ENCODE results near the gene CSMD2. TPM values are rescaled to one million over a fixed set of nuclear protein-coding genes. Genes with fewer than 3 reads are reported as not detected.

The CSMD2 gene
- total and polyA plus RNA-seq, 2 of the 4 experiments (the other 2 are of a cell fraction) = under 0.01 to 0.36 TPM

- Histone ChIP-seq H3K36me3 (ENCODE audit: control insufficient read depth, insufficient read depth, low read length) (no peaks in the 10 kb centered on the region), H3K14ac (replicated peaks; ENCODE audit: low read depth, low read length) (no peak overlapping the region), H3K23ac (ENCODE audit: low read depth, low read length) (no peak overlapping the region), H2BK20ac (ENCODE audit: low read depth, low read length) (no peak overlapping the region), H3K9me1 (ENCODE audit: insufficient read depth, low read length) (no peaks in the 10 kb centered on the region), H2BK120ac (ENCODE audit: low read depth, low read length) (no peak overlapping the region), H3K79me1 (ENCODE audit: low read depth in 1 of 2, low read length in 2 of 2) (no peaks in the 10 kb centered on the region), H4K20me1 (ENCODE audit: insufficient read depth, low read length) (no peaks in the 10 kb centered on the region), H4K91ac (ENCODE audit: insufficient read depth, low read depth, low read length) (no peak overlapping the region), H3K27me3 (ENCODE audit: control insufficient read depth, insufficient read depth, low read length) (no peaks in the 10 kb centered on the region), H2BK5ac (ENCODE audit: low read depth, low read length, poor library complexity, severe bottlenecking) (no peak overlapping the region), H3K9ac (ENCODE audit: low read depth, low read length) (no peak overlapping the region), H3K18ac (ENCODE audit: low read depth, low read length) (no peak overlapping the region), H3K4me1 (ENCODE audit: control insufficient read depth, insufficient read depth, low read length) (no peaks in the 10 kb centered on the region), H4K8ac (ENCODE audit: low read depth in 2 of 2, low read length in 2 of 2) (no peak overlapping the region), H2AK9ac (replicated peaks; ENCODE audit: low read depth, low read length, poor library complexity) (no peak overlapping the region), H4K5ac (ENCODE audit: low read depth, low read length) (no peak overlapping the region), H2AK5ac (ENCODE audit: low read depth, low read length) (no peak overlapping the region), H2AFZ (replicated peaks; ENCODE audit: low read length, poor library complexity) (no peak overlapping the region), H3K27ac (ENCODE audit: insufficient read depth, low read length) (no peak overlapping the region), H3K4me3 (ENCODE audit: insufficient read depth, low read depth, low read length) (no peak overlapping the region), H2BK15ac (ENCODE audit: low read depth, low read length) (no peak overlapping the region), H3K56ac (ENCODE audit: extremely low read depth, insufficient read depth, low read length) (no peak overlapping the region), H3K4me2 (ENCODE audit: low read depth, low read length) (no peak overlapping the region), H3K9me3 (ENCODE audit: control insufficient read depth, insufficient read depth, low read length) (peaks cover 46% of the 10 kb centered on the region), H3K4ac (ENCODE audit: low read depth, low read length) (no peak overlapping the region)
- in situ Hi-C loops (cut with MboI; ENCODE audit: low sequenced_read_pairs) (no loop called here), intact Hi-C loops (cut with micrococcal nuclease) (no loop called here), dilution Hi-C loops (cut with HindIII; ENCODE audit: low sequenced_read_pairs, unreplicated experiment) (no loop called here)
- ChIA-PET POLR2A (ENCODE audit: unreplicated experiment) (interaction anchor here (0.6 kb wide), 1 partner anchor 735 kb away, joined by 3 read pairs; no protein-coding TSS in a partner anchor), CTCF (no interaction called here)
- ATAC-seq (ENCODE audit: low read depth) (no peak), DNase-seq (no peak)
- BruUV-seq (replicated peaks) = no TSS peak
- TF ChIP-seq USF2 (IDR thresholded peaks at IDR 0.05; ENCODE audit: low read depth, low read length) (no peak), RFX5 (IDR thresholded peaks at IDR 0.05; ENCODE audit: low read depth, low read length) (no peak), CHD1 (IDR thresholded peaks at IDR 0.05; ENCODE audit: low read depth, low read length) (no peak), RCOR1 (IDR thresholded peaks at IDR 0.05; ENCODE audit: insufficient replicate concordance, low read length) (no peak), MAFK (IDR thresholded peaks at IDR 0.05; ENCODE audit: low read depth, low read length) (no peak)
- WGBS, 2 experiments (ENCODE audit: extremely low coverage in 2 of 2, insufficient read length in 1 of 2) = no CpG with 5 or more reads among the region's 10 CpGs
Measured at GRCh38 chr1:33825506-33825905, 339.5 kb downstream of the CSMD2 start.
